K562 (cell line): ENCODE data around the gene NRXN2. TPM values are rescaled to one million over a fixed set of nuclear protein-coding genes. Genes with fewer than 3 reads are reported as not detected.

Source experiments
- BDP1 ChIP-seq: IDR thresholded peaks from 3 replicates; pipeline ENCODE4 v1.6.1; 2011; ENCODE audit not compliant: insufficient read length, insufficient read depth
- EWSR1 ChIP-seq: fragments of 450-650 bp; IDR thresholded peaks from 2 replicates; pipeline ENCODE4 v1.6.1; 2018; ENCODE audit warnings: borderline replicate concordance, mild to moderate bottlenecking, low read depth, moderate library complexity; ENCODE audit not compliant: partially characterized antibody
- MAZ ChIP-seq, 2 experiments: fragments of 450-650 bp in 1 of 2; sonication (generic) in 1 of 2; formaldehyde crosslinking; IDR thresholded peaks in 1 of 2; conservative IDR thresholded peaks in 1 of 2; 2 replicates each; pipeline versions ENCODE4 v1.4.0 to v1.5.0; 2020; ENCODE audit warnings: mild to moderate bottlenecking in 1 of 2, missing genetic modification reagents in 1 of 2
- NFATC3 ChIP-seq: fragments of 450-650 bp; IDR thresholded peaks from 2 replicates; pipeline ENCODE4 v1.6.1; 2017; ENCODE audit warnings: mild to moderate bottlenecking
- PCBP1 ChIP-seq: fragments of 200-400 bp; formaldehyde crosslinking; IDR thresholded peaks from 2 replicates; pipeline ENCODE4 v1.6.1; 2018; ENCODE audit warnings: mild to moderate bottlenecking, low read depth, low read length; ENCODE audit not compliant: poor library complexity, severe bottlenecking
- PHF21A ChIP-seq: fragments of 450-650 bp; IDR thresholded peaks from 2 replicates; pipeline ENCODE4 v1.6.1; 2017; ENCODE audit warnings: low read depth, borderline replicate concordance
- PTRF ChIP-seq: fragments of 450-650 bp; IDR thresholded peaks from 2 replicates; pipeline ENCODE4 v1.6.1; 2016; ENCODE audit warnings: mild to moderate bottlenecking, missing genetic modification characterization, missing compliant biosample characterization
- RBM14 ChIP-seq: fragments of 200-400 bp; formaldehyde crosslinking; IDR thresholded peaks from 2 replicates; pipeline ENCODE4 v1.6.1; 2018; ENCODE audit warnings: low read depth, mild to moderate bottlenecking, low read length, moderate library complexity, borderline replicate concordance; ENCODE audit not compliant: insufficient read depth
- polyA plus RNA-seq, 8 experiments: library from polyadenylated mRNA; depleted of rRNA in 4 of 8; stranded (reverse) in 5 of 8; unstranded in 3 of 8; fragments of >200 nt; fragmentation: Nextera tagmentation in 2 of 8; fragmentation: Illumina TruSeq in 1 of 8; extraction: Ambion mirVana in 2 of 8; extraction: Trizol in 1 of 8; gene quantifications; 2 replicates each; pipeline versions ENCODE4 v1.2.1 to v1.2.3, GENCODE V29; 2011 to 2014; ENCODE audit warnings: inconsistent platforms in 1 of 8, missing spikeins in 1 of 8
- total RNA-seq, 7 experiments: library from RNA; depleted of rRNA in 6 of 7; stranded (reverse); fragments of >200 nt in 6 of 7; fragmentation: Illumina TruSeq in 2 of 7; extraction: Trizol in 2 of 7; gene quantifications; 2 replicates each; pipeline versions ENCODE4 v1.2.1 to v1.2.3, GENCODE V29; 2011 to 2021; ENCODE audit warnings: low replicate concordance in 1 of 7
- TF ChIP-seq, protein P1 (sequence below): sonication (generic); formaldehyde crosslinking; IDR thresholded peaks from 2 replicates; pipeline ENCODE4 v1.9.0; 2022; ENCODE audit warnings: mild to moderate bottlenecking, missing genetic modification reagents
- TF ChIP-seq, protein P2 (sequence below): fragments of 450-650 bp; IDR thresholded peaks from 2 replicates; pipeline ENCODE4 v1.6.1; 2017; ENCODE audit warnings: mild to moderate bottlenecking, moderate library complexity
- TF ChIP-seq, protein P3 (sequence below): fragments of 150-350 bp; conservative IDR thresholded peaks from 2 replicates; pipeline ENCODE4 v1.6.1; 2014; ENCODE audit warnings: low read length
- TF ChIP-seq, protein P4 (sequence below), 2 experiments: IDR thresholded peaks in 1 of 2; conservative IDR thresholded peaks in 1 of 2; 2 replicates each; pipeline ENCODE4 v1.6.1; 2016; ENCODE audit warnings: low read depth in 2 of 2, mild to moderate bottlenecking in 1 of 2, missing compliant biosample characterization in 1 of 2, missing genetic modification characterization in 1 of 2, moderate library complexity in 1 of 2
- TF ChIP-seq, protein P5 (sequence below), 2 experiments: IDR thresholded peaks; 2 replicates each; pipeline ENCODE4 v1.6.1; 2011; ENCODE audit warnings: borderline replicate concordance in 1 of 2, control low read depth in 1 of 2, low read depth in 1 of 2, low read length in 1 of 2, mild to moderate bottlenecking in 1 of 2, mixed read lengths in 1 of 2, moderate library complexity in 1 of 2; ENCODE audit not compliant: insufficient read depth in 1 of 2, insufficient read length in 1 of 2, poor library complexity in 1 of 2, severe bottlenecking in 1 of 2; ENCODE audit errors: extremely low read depth in 1 of 2
- TF ChIP-seq, protein P6 (sequence below), 2 experiments: fragments of 200-800 bp in 1 of 2; sonication (Bioruptor generic) in 1 of 2; sonication (generic) in 1 of 2; formaldehyde crosslinking in 1 of 2; IDR thresholded peaks in 1 of 2; conservative IDR thresholded peaks in 1 of 2; 2 replicates each; pipeline versions ENCODE4 v1.5.0 to v1.6.1; 2016 to 2020; ENCODE audit warnings: missing compliant biosample characterization in 1 of 2, missing genetic modification characterization in 1 of 2, missing genetic modification reagents in 1 of 2

Gene NRXN2
- total and polyA plus RNA-seq, 9 of the 15 experiments (the other 6 are each of a cell fraction or from before 2014, with no cell fraction given), result 0.07 to 0.47 (median 0.15) TPM; not detected in 4

DNA sequence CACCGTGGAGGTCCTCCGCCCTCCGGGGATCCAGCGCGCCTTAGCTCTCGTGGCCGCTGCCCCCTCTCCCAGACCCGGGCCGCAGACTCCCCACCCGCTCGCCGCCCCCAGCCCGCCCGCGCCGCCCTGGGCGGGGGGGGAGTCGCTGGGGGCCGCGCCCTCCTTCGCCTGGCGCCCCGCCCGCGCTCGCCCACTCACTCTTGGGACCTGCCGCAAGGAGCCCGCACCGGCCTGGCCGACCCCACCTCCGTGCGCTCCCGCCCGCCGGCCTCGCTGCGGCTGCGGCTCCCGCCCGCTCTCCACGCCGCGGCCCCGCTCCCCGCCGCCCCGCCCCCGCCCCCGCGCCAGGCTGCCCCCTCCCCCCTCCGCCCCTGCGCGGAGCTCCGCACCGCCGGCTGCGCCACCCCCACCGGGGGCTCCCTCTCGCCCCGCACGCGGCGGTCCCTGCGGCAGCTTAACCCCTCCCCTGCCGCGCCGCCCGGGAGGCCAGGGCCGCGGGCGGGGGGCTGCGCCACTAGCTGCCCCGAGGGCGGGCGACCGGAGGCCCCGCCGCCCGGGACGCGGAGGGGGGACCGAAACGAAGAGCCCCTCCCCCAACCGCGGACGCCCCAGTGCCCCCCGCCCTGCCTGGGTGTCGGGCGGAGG is 21.7 kb upstream of the NRXN2 start (continued):
- TF ChIP-seq, protein P1, sequence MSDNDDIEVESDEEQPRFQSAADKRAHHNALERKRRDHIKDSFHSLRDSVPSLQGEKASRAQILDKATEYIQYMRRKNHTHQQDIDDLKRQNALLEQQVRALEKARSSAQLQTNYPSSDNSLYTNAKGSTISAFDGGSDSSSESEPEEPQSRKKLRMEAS (CRISPR knock-in tag), result no peak
- TF ChIP-seq, protein P2, sequence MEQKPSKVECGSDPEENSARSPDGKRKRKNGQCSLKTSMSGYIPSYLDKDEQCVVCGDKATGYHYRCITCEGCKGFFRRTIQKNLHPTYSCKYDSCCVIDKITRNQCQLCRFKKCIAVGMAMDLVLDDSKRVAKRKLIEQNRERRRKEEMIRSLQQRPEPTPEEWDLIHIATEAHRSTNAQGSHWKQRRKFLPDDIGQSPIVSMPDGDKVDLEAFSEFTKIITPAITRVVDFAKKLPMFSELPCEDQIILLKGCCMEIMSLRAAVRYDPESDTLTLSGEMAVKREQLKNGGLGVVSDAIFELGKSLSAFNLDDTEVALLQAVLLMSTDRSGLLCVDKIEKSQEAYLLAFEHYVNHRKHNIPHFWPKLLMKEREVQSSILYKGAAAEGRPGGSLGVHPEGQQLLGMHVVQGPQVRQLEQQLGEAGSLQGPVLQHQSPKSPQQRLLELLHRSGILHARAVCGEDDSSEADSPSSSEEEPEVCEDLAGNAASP, result no peak
- TF ChIP-seq, protein P3, sequence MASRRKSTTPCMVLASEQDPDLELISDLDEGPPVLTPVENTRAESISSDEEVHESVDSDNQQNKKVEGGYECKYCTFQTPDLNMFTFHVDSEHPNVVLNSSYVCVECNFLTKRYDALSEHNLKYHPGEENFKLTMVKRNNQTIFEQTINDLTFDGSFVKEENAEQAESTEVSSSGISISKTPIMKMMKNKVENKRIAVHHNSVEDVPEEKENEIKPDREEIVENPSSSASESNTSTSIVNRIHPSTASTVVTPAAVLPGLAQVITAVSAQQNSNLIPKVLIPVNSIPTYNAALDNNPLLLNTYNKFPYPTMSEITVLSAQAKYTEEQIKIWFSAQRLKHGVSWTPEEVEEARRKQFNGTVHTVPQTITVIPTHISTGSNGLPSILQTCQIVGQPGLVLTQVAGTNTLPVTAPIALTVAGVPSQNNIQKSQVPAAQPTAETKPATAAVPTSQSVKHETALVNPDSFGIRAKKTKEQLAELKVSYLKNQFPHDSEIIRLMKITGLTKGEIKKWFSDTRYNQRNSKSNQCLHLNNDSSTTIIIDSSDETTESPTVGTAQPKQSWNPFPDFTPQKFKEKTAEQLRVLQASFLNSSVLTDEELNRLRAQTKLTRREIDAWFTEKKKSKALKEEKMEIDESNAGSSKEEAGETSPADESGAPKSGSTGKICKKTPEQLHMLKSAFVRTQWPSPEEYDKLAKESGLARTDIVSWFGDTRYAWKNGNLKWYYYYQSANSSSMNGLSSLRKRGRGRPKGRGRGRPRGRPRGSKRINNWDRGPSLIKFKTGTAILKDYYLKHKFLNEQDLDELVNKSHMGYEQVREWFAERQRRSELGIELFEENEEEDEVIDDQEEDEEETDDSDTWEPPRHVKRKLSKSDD, result no peak
- TF ChIP-seq NFATC3 (no peak), PTRF (tag) (no peak), MAZ (CRISPR knock-in tag; conservative IDR thresholded peaks at IDR 0.05 in 1 of 2, IDR thresholded peaks at IDR 0.05 in 1 of 2) (0 out of 4 replicates have a peak, but pooled peaks of 1 of the 2 experiments have one; percentile 52), PHF21A (no peak), BDP1 (no peak), RBM14 (no peak), PCBP1 (peak; percentile 6), EWSR1 (no peak)
- TF ChIP-seq, protein P4, sequence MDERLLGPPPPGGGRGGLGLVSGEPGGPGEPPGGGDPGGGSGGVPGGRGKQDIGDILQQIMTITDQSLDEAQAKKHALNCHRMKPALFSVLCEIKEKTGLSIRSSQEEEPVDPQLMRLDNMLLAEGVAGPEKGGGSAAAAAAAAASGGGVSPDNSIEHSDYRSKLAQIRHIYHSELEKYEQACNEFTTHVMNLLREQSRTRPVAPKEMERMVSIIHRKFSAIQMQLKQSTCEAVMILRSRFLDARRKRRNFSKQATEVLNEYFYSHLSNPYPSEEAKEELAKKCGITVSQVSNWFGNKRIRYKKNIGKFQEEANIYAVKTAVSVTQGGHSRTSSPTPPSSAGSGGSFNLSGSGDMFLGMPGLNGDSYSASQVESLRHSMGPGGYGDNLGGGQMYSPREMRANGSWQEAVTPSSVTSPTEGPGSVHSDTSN (CRISPR knock-in tag; IDR thresholded peaks at IDR 0.05; ENCODE audit: low read depth), result no peak
- TF ChIP-seq, protein P4 (tag; conservative IDR thresholded peaks at IDR 0.05; ENCODE audit: low read depth), result no peak
- TF ChIP-seq, protein P5, sequence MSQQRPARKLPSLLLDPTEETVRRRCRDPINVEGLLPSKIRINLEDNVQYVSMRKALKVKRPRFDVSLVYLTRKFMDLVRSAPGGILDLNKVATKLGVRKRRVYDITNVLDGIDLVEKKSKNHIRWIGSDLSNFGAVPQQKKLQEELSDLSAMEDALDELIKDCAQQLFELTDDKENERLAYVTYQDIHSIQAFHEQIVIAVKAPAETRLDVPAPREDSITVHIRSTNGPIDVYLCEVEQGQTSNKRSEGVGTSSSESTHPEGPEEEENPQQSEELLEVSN (IDR thresholded peaks at IDR 0.05; ENCODE audit: borderline replicate concordance in 1 of 2, extremely low read depth in 1 of 2, insufficient read depth in 1 of 2, insufficient read length in 1 of 2, low read depth in 1 of 2, low read length in 1 of 2, poor library complexity in 1 of 2, severe bottlenecking in 1 of 2), result peak in 1 of 2 experiments; percentile 68
- TF ChIP-seq, protein P6, sequence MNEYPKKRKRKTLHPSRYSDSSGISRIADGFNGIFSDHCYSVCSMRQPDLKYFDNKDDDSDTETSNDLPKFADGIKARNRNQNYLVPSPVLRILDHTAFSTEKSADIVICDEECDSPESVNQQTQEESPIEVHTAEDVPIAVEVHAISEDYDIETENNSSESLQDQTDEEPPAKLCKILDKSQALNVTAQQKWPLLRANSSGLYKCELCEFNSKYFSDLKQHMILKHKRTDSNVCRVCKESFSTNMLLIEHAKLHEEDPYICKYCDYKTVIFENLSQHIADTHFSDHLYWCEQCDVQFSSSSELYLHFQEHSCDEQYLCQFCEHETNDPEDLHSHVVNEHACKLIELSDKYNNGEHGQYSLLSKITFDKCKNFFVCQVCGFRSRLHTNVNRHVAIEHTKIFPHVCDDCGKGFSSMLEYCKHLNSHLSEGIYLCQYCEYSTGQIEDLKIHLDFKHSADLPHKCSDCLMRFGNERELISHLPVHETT (CRISPR knock-in tag; conservative IDR thresholded peaks at IDR 0.05 in 1 of 2, IDR thresholded peaks at IDR 0.05 in 1 of 2), result 0 out of 4 replicates have a peak, but pooled peaks of 1 of the 2 experiments have one; percentile 49
